Measurements from ENCODE around the gene GALNT13. TPM values are rescaled to one million over a fixed set of nuclear protein-coding genes. Genes with fewer than 3 reads are reported as not detected.

Gene GALNT13
- total RNA-seq, 2 experiments from 2014 or later, result not detected

GRCh38 chr2:154408786-154409185 is 537.1 kb downstream of the GALNT13 start:
- Histone ChIP-seq H3K27me3 (ENCODE audit: control insufficient read depth in 1 of 2, insufficient read depth in 2 of 2, low read length in 2 of 2) (no peaks in the 10 kb centered on the region), H3K9me3 (ENCODE audit: control insufficient read depth in 1 of 2, insufficient read depth in 1 of 2, low read length in 2 of 2) (no peaks in the 10 kb centered on the region), H3K36me3 (ENCODE audit: insufficient read depth, low read length) (no peaks in the 10 kb centered on the region), H3K4me1 (ENCODE audit: insufficient read depth, low read length) (no peaks in the 10 kb centered on the region), H3K27ac (ENCODE audit: low read depth in 1 of 2, low read length in 2 of 2) (no peak overlapping the region), H3K4me3 (ENCODE audit: low read length) (no peak overlapping the region)
- ChIA-PET POLR2A (no interaction called here), CTCF (no interaction called here)
- no peaks in the 10 kb centered on the region for H3K27me3 Mint-ChIP-seq
- no peak overlapping the region for H3K27ac Mint-ChIP-seq
- ATAC-seq (ENCODE audit: poor library complexity) (no peak), DNase-seq (no peak)
- H3K4me3 Mint-ChIP-seq, result no peak overlapping the region
- no peak for TF ChIP-seq CTCF (IDR thresholded peaks at IDR 0.05)
- intact Hi-C loops (cut with DNase I, micrococcal nuclease), result no loop called here
- no peaks in the 10 kb centered on the region for H3K4me1 Mint-ChIP-seq (ENCODE audit: low read depth)
- H3K9me3 Mint-ChIP-seq, result peaks cover 2% of the 10 kb centered on the region
- H3K36me3 Mint-ChIP-seq (ENCODE audit: low read depth), result no peaks in the 10 kb centered on the region

- Histone ChIP-seq H3K36me3 (ENCODE audit: insufficient read depth, low read length) (no peaks in the 10 kb centered on the region), H3K27me3 (ENCODE audit: control insufficient read depth in 1 of 2, insufficient read depth in 2 of 2, low read length in 2 of 2) (no peaks in the 10 kb centered on the region), H3K4me3 (ENCODE audit: low read length) (no peak overlapping the region), H3K4me1 (ENCODE audit: insufficient read depth, low read length) (no peaks in the 10 kb centered on the region), H3K9me3 (ENCODE audit: control insufficient read depth in 1 of 2, insufficient read depth in 1 of 2, low read length in 2 of 2) (peaks cover 0 to 3% of the 10 kb centered on the region in 2 experiments), H3K27ac (ENCODE audit: low read depth in 1 of 2, low read length in 2 of 2) (no peak overlapping the region)
- ATAC-seq (ENCODE audit: poor library complexity), result no peak
- Mint-ChIP-seq H3K27me3 (no peaks in the 10 kb centered on the region), H3K27ac (no peak overlapping the region), H3K4me3 (no peak overlapping the region), H3K4me1 (ENCODE audit: low read depth) (peaks cover 3% of the 10 kb centered on the region), H3K9me3 (peaks cover 6% of the 10 kb centered on the region), H3K36me3 (ENCODE audit: low read depth) (no peaks in the 10 kb centered on the region)
- no peak for TF ChIP-seq CTCF (IDR thresholded peaks at IDR 0.05)
- no peak for DNase-seq
- ChIA-PET CTCF (no interaction called here), POLR2A (no interaction called here)
- intact Hi-C loops (cut with DNase I, micrococcal nuclease), result no loop called here
Observed at GRCh38 chr2:154422251-154422650, 550.5 kb downstream of the GALNT13 start.

- Histone ChIP-seq H3K36me3 (ENCODE audit: insufficient read depth, low read length) (no peaks in the 10 kb centered on the region), H3K4me3 (ENCODE audit: low read length) (no peak overlapping the region), H3K4me1 (ENCODE audit: insufficient read depth, low read length) (no peaks in the 10 kb centered on the region), H3K27me3 (ENCODE audit: control insufficient read depth in 1 of 2, insufficient read depth in 2 of 2, low read length in 2 of 2) (no peaks in the 10 kb centered on the region), H3K27ac (ENCODE audit: low read depth in 1 of 2, low read length in 2 of 2) (no peak overlapping the region), H3K9me3 (ENCODE audit: control insufficient read depth in 1 of 2, insufficient read depth in 1 of 2, low read length in 2 of 2) (peaks cover 0 to 3% of the 10 kb centered on the region in 2 experiments)
- Mint-ChIP-seq H3K4me3 (no peak overlapping the region), H3K9me3 (peaks cover 8% of the 10 kb centered on the region), H3K4me1 (ENCODE audit: low read depth) (peaks cover 21% of the 10 kb centered on the region), H3K27me3 (no peaks in the 10 kb centered on the region), H3K27ac (no peak overlapping the region), H3K36me3 (ENCODE audit: low read depth) (no peaks in the 10 kb centered on the region)
- ChIA-PET POLR2A (interaction anchor here (0.6 kb wide), 1 partner anchor 14 kb away, joined by 4 read pairs; no protein-coding TSS in a partner anchor), CTCF (no interaction called here)
- no peak for ATAC-seq (ENCODE audit: poor library complexity)
- no peak for DNase-seq
- intact Hi-C loops (cut with DNase I, micrococcal nuclease), result no loop called here
- no peak for TF ChIP-seq CTCF (IDR thresholded peaks at IDR 0.05)
Observed at GRCh38 chr2:154425994-154426393, 554.3 kb downstream of the GALNT13 start.
